GM21515 (cell line): ENCODE data around the gene SEMA3D.
A peak's percentile ranks its signal among the peaks of the same experiment; 100 is the strongest.

ENCODE experiments used
- ATAC-seq: cut with Tn5 transposase; IDR thresholded peaks from one replicate; pipeline ENCODE4 v1.9.1; 2021; ENCODE audit not compliant: unreplicated experiment

SEMA3D gene

GRCh38 chr7:85039196-85039923 is 147.5 kb downstream of the SEMA3D start:
- peak; percentile 85 for ATAC-seq

GRCh38 chr7:85038466-85038865 is 148.4 kb downstream of the SEMA3D start:
- no peak for ATAC-seq

GRCh38 chr7:85033263-85033662 is 153.6 kb downstream of the SEMA3D start:
- ATAC-seq: no peak

- no peak for ATAC-seq
Observed at GRCh38 chr7:85031475-85031874, 155.4 kb downstream of the SEMA3D start.

GRCh38 chr7:85030893-85031292 is 156.0 kb downstream of the SEMA3D start:
- ATAC-seq: peak; percentile 62

- peak; percentile 73 for ATAC-seq
Observed at GRCh38 chr7:85025312-85025756, 161.5 kb downstream of the SEMA3D start.

- no peak for ATAC-seq
Observed at GRCh38 chr7:85023916-85024315, 162.9 kb downstream of the SEMA3D start.

GRCh38 chr7:85023066-85023712 is 163.7 kb downstream of the SEMA3D start:
- no peak for ATAC-seq

- ATAC-seq: no peak
Observed at GRCh38 chr7:85022064-85022697, 164.7 kb downstream of the SEMA3D start.

- no peak for ATAC-seq
Observed at GRCh38 chr7:85021101-85021704, 165.7 kb downstream of the SEMA3D start.

GRCh38 chr7:85019778-85020177 is 167.1 kb downstream of the SEMA3D start:
- ATAC-seq: no peak

GRCh38 chr7:85019176-85019575 is 167.7 kb downstream of the SEMA3D start:
- ATAC-seq: no peak

- ATAC-seq: no peak
Observed at GRCh38 chr7:85018498-85018897, 168.4 kb downstream of the SEMA3D start.

- no peak for ATAC-seq
Observed at GRCh38 chr7:85016286-85016685, 170.6 kb downstream of the SEMA3D start.

- no peak for ATAC-seq
Observed at GRCh38 chr7:85014936-85015660, 171.8 kb downstream of the SEMA3D start.

- no peak for ATAC-seq
Observed at GRCh38 chr7:85011127-85011526, 175.7 kb downstream of the SEMA3D start.

GRCh38 chr7:85010306-85010705 is 176.6 kb downstream of the SEMA3D start:
- no peak for ATAC-seq

- no peak for ATAC-seq
Observed at GRCh38 chr7:85006754-85007153, 180.1 kb downstream of the SEMA3D start.

- no peak for ATAC-seq
Observed at GRCh38 chr7:85004402-85004801, 182.5 kb downstream of the SEMA3D start.

GRCh38 chr7:85001495-85002345 is 185.1 kb downstream of the SEMA3D start:
- no peak for ATAC-seq
